Measurements from ENCODE around the gene DCANP1. TPM values are rescaled to one million over a fixed set of nuclear protein-coding genes. Genes with fewer than 3 reads are reported as not detected.
"Not testable (repeated sequence)": the region's sequence is repeated elsewhere in the genome, so short reads cannot be mapped to it uniquely, and the experiment has no call there.

Gene DCANP1
- total RNA-seq = not detected
- polyA plus RNA-seq (ENCODE audit: insufficient read depth, low read depth, low replicate concordance) = not detected
- long read RNA-seq, donor 1 = 0 reads
- long read RNA-seq, donor 2 = 0 reads

- H3K4me3 ChIP-seq = no peak within 1 kb of the TSS
These were observed at the start of gene DCANP1 for GRCh38 chr5:135447298-135447929. DCANP1 (minus strand) TSS chr5:135447348; CDS start chr5:135447108, 240 bp downstream.

GRCh38 chr5:135495531-135495930 lies 48.4 kb upstream of the DCANP1 start:
- H3K4me3 ChIP-seq; intact Hi-C loops (cut with DNase I; ENCODE audit: low total_unique reads); H3K36me3 ChIP-seq (ENCODE audit: low read depth, missing control alignments); H3K4me1 ChIP-seq; H3K27ac ChIP-seq; H3K9me3 ChIP-seq; DNase-seq; H3K27me3 ChIP-seq: not testable (repeated sequence)
- 73 to 86% methylated on average over 4 of the region's 4 CpGs for WGBS, 2 donors

More at GRCh38 chr5:135447298-135447929, at the start of gene DCANP1:
- intact Hi-C loops (cut with DNase I; ENCODE audit: low total_unique reads) = no loop called here
- TF ChIP-seq CTCF (IDR thresholded peaks at IDR 0.05) (no peak), POLR2A (IDR thresholded peaks at IDR 0.05) (no peak)
- Histone ChIP-seq H3K9me3 (no peaks in the 10 kb centered on the region), H3K4me1 (no peaks in the 10 kb centered on the region), H3K27ac (no peak within 1 kb of the TSS), H3K27me3 (no peaks in the 10 kb centered on the region), H3K36me3 (ENCODE audit: low read depth, missing control alignments) (no peaks in the 10 kb centered on the region)
- WGBS, 2 donors = 96 to 99% methylated on average over 5 of the region's 5 CpGs
- DNase-seq = no peak

GRCh38 chr5:135494196-135494595 lies 47.0 kb upstream of the DCANP1 start:
- Histone ChIP-seq H3K27me3 (no peaks in the 10 kb centered on the region), H3K36me3 (ENCODE audit: low read depth, missing control alignments) (no peaks in the 10 kb centered on the region), H3K4me1 (peaks cover 8% of the 10 kb centered on the region), H3K9me3 (no peaks in the 10 kb centered on the region), H3K27ac (no peak overlapping the region), H3K4me3 (no peak overlapping the region)
- intact Hi-C loops (cut with DNase I; ENCODE audit: low total_unique reads) = no loop called here
- DNase-seq = no peak
- WGBS, 2 donors = 85 to 90% methylated on average over 5 of the region's 5 CpGs
- no peak for TF ChIP-seq CTCF (IDR thresholded peaks at IDR 0.05)
- no peak for TF ChIP-seq POLR2A (IDR thresholded peaks at IDR 0.05)

- TF ChIP-seq POLR2A (IDR thresholded peaks at IDR 0.05) (no peak), CTCF (IDR thresholded peaks at IDR 0.05) (no peak)
- Histone ChIP-seq H3K27me3 (no peaks in the 10 kb centered on the region), H3K27ac (no peak overlapping the region)
These were observed 46.4 kb upstream of the DCANP1 start for GRCh38 chr5:135493406-135494180.

GRCh38 chr5:135492319-135492626 lies 45.1 kb upstream of the DCANP1 start:
- no peaks in the 10 kb centered on the region for H3K27me3 ChIP-seq
- H3K4me1 ChIP-seq = peaks cover 14% of the 10 kb centered on the region
- 48 to 56% methylated on average over 3 of the region's 3 CpGs for WGBS, 2 donors
- intact Hi-C loops (cut with DNase I; ENCODE audit: low total_unique reads) = no loop called here
- no peak overlapping the region for H3K27ac ChIP-seq
- no peak overlapping the region for H3K4me3 ChIP-seq
- H3K9me3 ChIP-seq = no peaks in the 10 kb centered on the region
- no peak for DNase-seq
- no peaks in the 10 kb centered on the region for H3K36me3 ChIP-seq (ENCODE audit: low read depth, missing control alignments)
- no peak for TF ChIP-seq POLR2A (IDR thresholded peaks at IDR 0.05)
- no peak for TF ChIP-seq CTCF (IDR thresholded peaks at IDR 0.05)

More at GRCh38 chr5:135493406-135494180, 46.4 kb upstream of the DCANP1 start:
- intact Hi-C loops (cut with DNase I; ENCODE audit: low total_unique reads) = no loop called here
- no peaks in the 10 kb centered on the region for H3K36me3 ChIP-seq (ENCODE audit: low read depth, missing control alignments)
- H3K9me3 ChIP-seq = no peaks in the 10 kb centered on the region
- H3K4me1 ChIP-seq = peaks cover 14% of the 10 kb centered on the region
- 81 to 82% methylated on average over 8 of the region's 8 CpGs for WGBS, 2 donors
- H3K4me3 ChIP-seq = no peak overlapping the region
- no peak for DNase-seq

All from testis (tissue), 5 donors.